HepG2 (cell line): ENCODE data around the gene JMJD8. TPM values are rescaled to one million over a fixed set of nuclear protein-coding genes. Genes with fewer than 3 reads are reported as not detected.

Source experiments
- CBX1 ChIP-seq: IDR thresholded peaks from one replicate; pipeline ENCODE4 v1.6.1; 2016; ENCODE audit warnings: antibody characterized with exemption, low read depth
- FOXO1 ChIP-seq: sonication (generic); formaldehyde crosslinking; IDR thresholded peaks from 2 replicates; pipeline ENCODE4 v1.4.0; 2020; ENCODE audit warnings: missing genetic modification reagents
- GATAD1 ChIP-seq: IDR thresholded peaks from 2 replicates; pipeline ENCODE4 v1.6.1; 2016; ENCODE audit warnings: missing genetic modification reagents, missing compliant biosample characterization
- ISX ChIP-seq: sonication (generic); formaldehyde crosslinking; conservative IDR thresholded peaks from 2 replicates; pipeline ENCODE4 v1.5.0; 2020; ENCODE audit warnings: missing genetic modification reagents
- KDM5B ChIP-seq: sonication (generic); formaldehyde crosslinking; IDR thresholded peaks from 2 replicates; pipeline ENCODE4 v1.4.0; 2020; ENCODE audit warnings: missing genetic modification reagents, mild to moderate bottlenecking, borderline replicate concordance
- NR1H2 ChIP-seq: sonication (generic); formaldehyde crosslinking; IDR thresholded peaks from 2 replicates; pipeline ENCODE4 v1.8.1; 2022; ENCODE audit warnings: low read depth, missing genetic modification reagents, borderline replicate concordance
- THYN1 ChIP-seq: sonication (generic); formaldehyde crosslinking; IDR thresholded peaks from 2 replicates; pipeline ENCODE4 v1.8.1; 2023; ENCODE audit warnings: low read depth, mild to moderate bottlenecking, moderate library complexity, missing genetic modification reagents, borderline replicate concordance
- ZBTB42 ChIP-seq: sonication (generic); formaldehyde crosslinking; IDR thresholded peaks from 2 replicates; pipeline ENCODE4 v1.5.0; 2020; ENCODE audit warnings: mild to moderate bottlenecking, missing genetic modification reagents
- polyA plus RNA-seq, 8 experiments: library from polyadenylated mRNA; depleted of rRNA in 3 of 8; stranded (reverse) in 7 of 8; unstranded in 1 of 8; fragments of >200 nt; fragmentation: Illumina TruSeq in 4 of 8; extraction: Trizol in 4 of 8; gene quantifications; 2 replicates each; pipeline versions ENCODE4 v1.2.1 to v1.2.3, GENCODE V29; 2011 to 2016; ENCODE audit warnings: low read depth in 4 of 8, missing spikeins in 1 of 8, mixed read lengths in 1 of 8; ENCODE audit not compliant: insufficient read depth in 1 of 8
- total RNA-seq, 5 experiments: library from RNA; depleted of rRNA; stranded (reverse); fragments of >200 nt; fragmentation: Illumina TruSeq; extraction: Trizol; gene quantifications; 2 replicates each; pipeline ENCODE4 v1.2.3, GENCODE V29; 2016; ENCODE audit warnings: low read depth in 1 of 5
- TF ChIP-seq, protein P1 (sequence below): sonication (generic); formaldehyde crosslinking; IDR thresholded peaks from 2 replicates; pipeline ENCODE4 v1.4.0; 2020; ENCODE audit warnings: missing genetic modification reagents
- TF ChIP-seq, protein P2 (sequence below), 2 experiments: sonication (generic) in 1 of 2; formaldehyde crosslinking in 1 of 2; IDR thresholded peaks; 2 replicates each; pipeline versions ENCODE4 v1.6.1 to v1.9.0; 2014 to 2022; ENCODE audit warnings: antibody characterized with exemption in 1 of 2, borderline replicate concordance in 1 of 2, inconsistent platforms in 1 of 2, low read depth in 1 of 2, missing genetic modification reagents in 1 of 2
- TF ChIP-seq, protein P3 (sequence below): sonication (generic); formaldehyde crosslinking; conservative IDR thresholded peaks from 2 replicates; pipeline ENCODE4 v1.8.0; 2022; ENCODE audit warnings: missing genetic modification reagents

The JMJD8 gene
- total and polyA plus RNA-seq, 2 of the 13 experiments (the other 11 are each of a cell fraction or from before 2014, with no cell fraction given) = 2.6 to 11.8 TPM

DNA sequence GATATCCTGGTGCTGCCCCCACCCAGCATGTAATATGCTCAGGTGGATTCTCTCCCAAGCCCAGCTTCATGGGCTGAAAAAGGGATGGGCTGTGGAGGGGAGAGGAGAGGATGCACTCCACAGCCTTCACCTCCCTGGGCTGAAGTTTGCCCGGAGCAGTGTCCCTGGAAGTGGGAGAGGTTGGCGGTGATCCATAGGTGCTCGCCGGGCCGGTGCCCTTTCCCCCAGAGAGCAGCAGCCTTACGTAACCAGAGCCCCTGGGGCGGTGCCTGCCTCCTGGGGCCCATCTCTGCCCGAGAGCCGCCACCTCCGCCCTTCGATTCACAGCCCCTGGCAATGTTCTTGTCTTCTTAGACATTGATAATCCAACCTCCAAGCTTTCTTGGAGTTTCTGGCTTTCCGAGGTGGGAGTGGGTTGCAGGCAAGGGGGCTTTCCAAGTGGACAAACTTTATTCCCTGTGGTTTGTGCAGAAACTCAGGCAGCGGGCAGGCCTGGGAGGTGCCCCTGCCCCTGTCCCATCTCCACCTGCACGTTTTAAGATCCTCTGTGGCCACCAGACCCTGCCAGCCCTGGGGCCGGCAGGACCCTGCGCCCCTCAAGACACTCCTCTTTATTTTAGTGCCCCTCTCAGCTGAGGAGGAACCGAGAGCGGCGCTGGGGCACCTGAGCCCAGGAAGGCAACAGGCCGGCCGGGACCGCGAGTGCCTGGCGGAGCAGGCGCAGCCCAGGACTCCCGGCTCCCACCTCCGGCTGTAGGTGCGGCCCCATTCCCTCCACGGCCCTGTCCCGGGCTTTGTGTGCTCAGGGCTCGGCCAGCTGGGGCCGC lies 38.1 kb downstream of the JMJD8 start (continued):
- TF ChIP-seq, protein P1, sequence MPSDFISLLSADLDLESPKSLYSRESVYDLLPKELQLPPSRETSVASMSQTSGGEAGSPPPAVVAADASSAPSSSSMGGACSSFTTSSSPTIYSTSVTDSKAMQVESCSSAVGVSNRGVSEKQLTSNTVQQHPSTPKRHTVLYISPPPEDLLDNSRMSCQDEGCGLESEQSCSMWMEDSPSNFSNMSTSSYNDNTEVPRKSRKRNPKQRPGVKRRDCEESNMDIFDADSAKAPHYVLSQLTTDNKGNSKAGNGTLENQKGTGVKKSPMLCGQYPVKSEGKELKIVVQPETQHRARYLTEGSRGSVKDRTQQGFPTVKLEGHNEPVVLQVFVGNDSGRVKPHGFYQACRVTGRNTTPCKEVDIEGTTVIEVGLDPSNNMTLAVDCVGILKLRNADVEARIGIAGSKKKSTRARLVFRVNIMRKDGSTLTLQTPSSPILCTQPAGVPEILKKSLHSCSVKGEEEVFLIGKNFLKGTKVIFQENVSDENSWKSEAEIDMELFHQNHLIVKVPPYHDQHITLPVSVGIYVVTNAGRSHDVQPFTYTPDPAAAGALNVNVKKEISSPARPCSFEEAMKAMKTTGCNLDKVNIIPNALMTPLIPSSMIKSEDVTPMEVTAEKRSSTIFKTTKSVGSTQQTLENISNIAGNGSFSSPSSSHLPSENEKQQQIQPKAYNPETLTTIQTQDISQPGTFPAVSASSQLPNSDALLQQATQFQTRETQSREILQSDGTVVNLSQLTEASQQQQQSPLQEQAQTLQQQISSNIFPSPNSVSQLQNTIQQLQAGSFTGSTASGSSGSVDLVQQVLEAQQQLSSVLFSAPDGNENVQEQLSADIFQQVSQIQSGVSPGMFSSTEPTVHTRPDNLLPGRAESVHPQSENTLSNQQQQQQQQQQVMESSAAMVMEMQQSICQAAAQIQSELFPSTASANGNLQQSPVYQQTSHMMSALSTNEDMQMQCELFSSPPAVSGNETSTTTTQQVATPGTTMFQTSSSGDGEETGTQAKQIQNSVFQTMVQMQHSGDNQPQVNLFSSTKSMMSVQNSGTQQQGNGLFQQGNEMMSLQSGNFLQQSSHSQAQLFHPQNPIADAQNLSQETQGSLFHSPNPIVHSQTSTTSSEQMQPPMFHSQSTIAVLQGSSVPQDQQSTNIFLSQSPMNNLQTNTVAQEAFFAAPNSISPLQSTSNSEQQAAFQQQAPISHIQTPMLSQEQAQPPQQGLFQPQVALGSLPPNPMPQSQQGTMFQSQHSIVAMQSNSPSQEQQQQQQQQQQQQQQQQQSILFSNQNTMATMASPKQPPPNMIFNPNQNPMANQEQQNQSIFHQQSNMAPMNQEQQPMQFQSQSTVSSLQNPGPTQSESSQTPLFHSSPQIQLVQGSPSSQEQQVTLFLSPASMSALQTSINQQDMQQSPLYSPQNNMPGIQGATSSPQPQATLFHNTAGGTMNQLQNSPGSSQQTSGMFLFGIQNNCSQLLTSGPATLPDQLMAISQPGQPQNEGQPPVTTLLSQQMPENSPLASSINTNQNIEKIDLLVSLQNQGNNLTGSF = no peak
- TF ChIP-seq GATAD1 (CRISPR knock-in tag) = peak; percentile 40
- TF ChIP-seq ZBTB42 (CRISPR knock-in tag) = no peak
- no peak for TF ChIP-seq KDM5B
- TF ChIP-seq, protein P2, sequence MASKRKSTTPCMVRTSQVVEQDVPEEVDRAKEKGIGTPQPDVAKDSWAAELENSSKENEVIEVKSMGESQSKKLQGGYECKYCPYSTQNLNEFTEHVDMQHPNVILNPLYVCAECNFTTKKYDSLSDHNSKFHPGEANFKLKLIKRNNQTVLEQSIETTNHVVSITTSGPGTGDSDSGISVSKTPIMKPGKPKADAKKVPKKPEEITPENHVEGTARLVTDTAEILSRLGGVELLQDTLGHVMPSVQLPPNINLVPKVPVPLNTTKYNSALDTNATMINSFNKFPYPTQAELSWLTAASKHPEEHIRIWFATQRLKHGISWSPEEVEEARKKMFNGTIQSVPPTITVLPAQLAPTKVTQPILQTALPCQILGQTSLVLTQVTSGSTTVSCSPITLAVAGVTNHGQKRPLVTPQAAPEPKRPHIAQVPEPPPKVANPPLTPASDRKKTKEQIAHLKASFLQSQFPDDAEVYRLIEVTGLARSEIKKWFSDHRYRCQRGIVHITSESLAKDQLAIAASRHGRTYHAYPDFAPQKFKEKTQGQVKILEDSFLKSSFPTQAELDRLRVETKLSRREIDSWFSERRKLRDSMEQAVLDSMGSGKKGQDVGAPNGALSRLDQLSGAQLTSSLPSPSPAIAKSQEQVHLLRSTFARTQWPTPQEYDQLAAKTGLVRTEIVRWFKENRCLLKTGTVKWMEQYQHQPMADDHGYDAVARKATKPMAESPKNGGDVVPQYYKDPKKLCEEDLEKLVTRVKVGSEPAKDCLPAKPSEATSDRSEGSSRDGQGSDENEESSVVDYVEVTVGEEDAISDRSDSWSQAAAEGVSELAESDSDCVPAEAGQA (IDR thresholded peaks at IDR 0.05; ENCODE audit: low read depth) = no peak
- TF ChIP-seq, protein P2 (CRISPR knock-in tag; IDR thresholded peaks at IDR 0.05; ENCODE audit: borderline replicate concordance) = no peak
- TF ChIP-seq FOXO1 (CRISPR knock-in tag) = no peak
- peak; percentile 4 for TF ChIP-seq CBX1
- no peak for TF ChIP-seq NR1H2
- no peak for TF ChIP-seq ISX (CRISPR knock-in tag)
- TF ChIP-seq, protein P3, sequence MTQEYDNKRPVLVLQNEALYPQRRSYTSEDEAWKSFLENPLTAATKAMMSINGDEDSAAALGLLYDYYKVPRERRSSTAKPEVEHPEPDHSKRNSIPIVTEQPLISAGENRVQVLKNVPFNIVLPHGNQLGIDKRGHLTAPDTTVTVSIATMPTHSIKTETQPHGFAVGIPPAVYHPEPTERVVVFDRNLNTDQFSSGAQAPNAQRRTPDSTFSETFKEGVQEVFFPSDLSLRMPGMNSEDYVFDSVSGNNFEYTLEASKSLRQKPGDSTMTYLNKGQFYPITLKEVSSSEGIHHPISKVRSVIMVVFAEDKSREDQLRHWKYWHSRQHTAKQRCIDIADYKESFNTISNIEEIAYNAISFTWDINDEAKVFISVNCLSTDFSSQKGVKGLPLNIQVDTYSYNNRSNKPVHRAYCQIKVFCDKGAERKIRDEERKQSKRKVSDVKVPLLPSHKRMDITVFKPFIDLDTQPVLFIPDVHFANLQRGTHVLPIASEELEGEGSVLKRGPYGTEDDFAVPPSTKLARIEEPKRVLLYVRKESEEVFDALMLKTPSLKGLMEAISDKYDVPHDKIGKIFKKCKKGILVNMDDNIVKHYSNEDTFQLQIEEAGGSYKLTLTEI (CRISPR knock-in tag) = no peak
- TF ChIP-seq THYN1 = no peak
